Neuron (in vitro differentiated cells): Measurements from ENCODE around the gene ZNF600.
"Not testable (repeated sequence)": the region's sequence is repeated elsewhere in the genome, so short reads cannot be mapped to it uniquely, and the experiment has no call there.

Experiments used
- H2AFZ ChIP-seq: one replicate; pipeline ENCODE4 v1.6.1; 2013; ENCODE audit warnings: low read depth, mild to moderate bottlenecking, inconsistent platforms, low read length, moderate library complexity
- H3K27me3 ChIP-seq: one replicate; pipeline ENCODE4 v1.6.1; 2013; ENCODE audit warnings: low read length; ENCODE audit not compliant: insufficient read depth
- H3K36me3 ChIP-seq: one replicate; pipeline ENCODE4 v1.6.1; 2013; ENCODE audit warnings: low read length; ENCODE audit not compliant: insufficient read depth
- H3K4me1 ChIP-seq: one replicate; pipeline ENCODE4 v1.6.1; 2013; ENCODE audit warnings: low read length; ENCODE audit not compliant: insufficient read depth
- H3K4me3 ChIP-seq: 2 replicates; pipeline ENCODE4 v1.5.1; 2013; ENCODE audit warnings: mild to moderate bottlenecking, low read length, moderate library complexity
- H3K9me3 ChIP-seq: one replicate; pipeline ENCODE4 v1.6.1; 2013; ENCODE audit warnings: low read length

The ZNF600 gene

GRCh38 chr19:52734893-52735661, 51.5 kb downstream of the ZNF600 start, which contains the start of gene ZNF611:
TSS of gene ZNF611 (minus strand) at chr19:52735044. CDS start at chr19:52715894, 19,150 bp downstream.
- no peaks in the 10 kb centered on the region for H3K4me1 ChIP-seq
- no peaks in the 10 kb centered on the region for H3K36me3 ChIP-seq
- H3K27me3 ChIP-seq = no peaks in the 10 kb centered on the region
- peak within 1 kb of the TSS; percentile 94 for H2AFZ ChIP-seq
- peaks cover 9% of the 10 kb centered on the region for H3K9me3 ChIP-seq
- H3K4me3 ChIP-seq = peak within 1 kb of the TSS; percentile 95

- Histone ChIP-seq H3K36me3 (no peaks in the 10 kb centered on the region), H3K27me3 (no peaks in the 10 kb centered on the region), H3K9me3 (peaks cover 13% of the 10 kb centered on the region), H2AFZ (peak overlapping the region; percentile 94), H3K4me1 (no peaks in the 10 kb centered on the region), H3K4me3 (peak overlapping the region; percentile 95)
Observed at GRCh38 chr19:52734331-52734892, 52.2 kb downstream of the ZNF600 start.

DNA sequence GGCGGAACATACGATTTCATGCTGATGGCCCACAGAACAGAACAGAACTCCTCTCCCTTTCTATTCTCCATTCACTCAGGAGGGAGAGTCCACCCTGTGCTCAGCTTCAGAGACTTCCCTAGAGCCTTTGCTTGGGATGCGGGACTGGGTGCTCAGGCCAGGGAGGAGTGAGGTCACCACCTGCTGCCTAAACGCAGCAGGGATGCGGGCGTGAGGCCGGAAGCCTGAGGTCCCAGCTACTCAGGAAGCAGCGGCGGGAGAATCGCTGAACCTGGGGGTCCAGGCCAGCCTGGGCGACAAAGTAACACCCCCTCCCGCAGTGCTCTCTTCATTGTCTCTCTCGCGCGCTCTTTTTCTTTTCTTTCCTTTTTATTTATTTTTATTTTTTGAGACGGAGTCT, 60.5 kb downstream of the ZNF600 start:
- H3K4me3 ChIP-seq, H3K27me3 ChIP-seq, H2AFZ ChIP-seq, H3K4me1 ChIP-seq: not testable (repeated sequence)
- Histone ChIP-seq H3K36me3 (peaks cover 37% of the 10 kb centered on the region), H3K9me3 (peaks cover 23% of the 10 kb centered on the region)

- Histone ChIP-seq H3K36me3 (peaks cover 42% of the 10 kb centered on the region), H3K9me3 (peaks cover 24% of the 10 kb centered on the region), H3K4me1 (no peaks in the 10 kb centered on the region), H3K4me3 (no peak overlapping the region), H2AFZ (no peak overlapping the region), H3K27me3 (no peaks in the 10 kb centered on the region)
Observed at GRCh38 chr19:52725528-52725961, 61.0 kb downstream of the ZNF600 start.

DNA sequence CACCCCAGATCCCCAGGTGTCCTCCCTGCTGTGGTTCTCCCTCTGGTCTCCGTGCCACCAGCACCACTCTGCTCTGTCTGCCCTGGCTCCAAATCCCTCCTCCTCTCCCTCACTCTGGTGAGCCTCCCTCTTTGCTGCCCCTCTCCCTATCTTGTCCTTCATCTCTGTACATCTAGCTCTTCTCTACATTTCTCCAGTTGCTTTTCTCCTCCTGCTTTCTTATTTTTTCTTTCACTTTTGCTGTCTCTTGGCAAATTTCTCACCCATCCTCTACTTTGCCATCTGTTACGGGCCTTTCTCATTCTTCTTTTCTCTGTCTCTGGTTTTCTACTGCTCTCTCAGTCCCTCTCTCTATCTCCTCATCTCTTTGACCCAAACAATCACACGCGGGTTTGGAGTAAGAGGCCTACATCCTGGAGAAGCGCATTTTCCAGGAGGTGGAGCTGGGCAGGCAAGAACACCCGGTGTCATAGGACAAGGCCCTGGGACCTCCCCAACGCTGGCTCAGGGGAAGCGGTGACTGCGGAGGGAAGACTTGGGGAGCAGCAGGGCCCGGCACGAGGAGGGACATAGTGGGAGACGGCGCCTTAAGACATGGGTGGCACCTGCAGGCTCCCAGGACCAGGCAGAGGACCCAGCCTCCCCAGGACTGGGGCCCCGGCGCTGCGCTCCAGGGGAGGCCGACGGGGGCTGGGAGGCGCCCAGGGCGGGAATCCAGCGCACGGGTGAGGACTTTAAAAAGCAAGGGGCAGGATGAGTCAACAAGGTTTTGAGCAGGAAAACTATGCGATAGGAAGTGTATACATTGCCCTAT, 61.7 kb downstream of the ZNF600 start:
- H3K36me3 ChIP-seq = peaks cover 43% of the 10 kb centered on the region
- H3K4me1 ChIP-seq = no peaks in the 10 kb centered on the region
- H3K9me3 ChIP-seq = peaks cover 25% of the 10 kb centered on the region
- H2AFZ ChIP-seq = no peak overlapping the region
- no peaks in the 10 kb centered on the region for H3K27me3 ChIP-seq
- H3K4me3 ChIP-seq = no peak overlapping the region

GRCh38 chr19:52723907-52724598, 62.5 kb downstream of the ZNF600 start:
- not testable (repeated sequence) for H2AFZ ChIP-seq, H3K4me1 ChIP-seq, H3K27me3 ChIP-seq, H3K4me3 ChIP-seq
- Histone ChIP-seq H3K9me3 (peaks cover 23% of the 10 kb centered on the region), H3K36me3 (peaks cover 46% of the 10 kb centered on the region)

DNA sequence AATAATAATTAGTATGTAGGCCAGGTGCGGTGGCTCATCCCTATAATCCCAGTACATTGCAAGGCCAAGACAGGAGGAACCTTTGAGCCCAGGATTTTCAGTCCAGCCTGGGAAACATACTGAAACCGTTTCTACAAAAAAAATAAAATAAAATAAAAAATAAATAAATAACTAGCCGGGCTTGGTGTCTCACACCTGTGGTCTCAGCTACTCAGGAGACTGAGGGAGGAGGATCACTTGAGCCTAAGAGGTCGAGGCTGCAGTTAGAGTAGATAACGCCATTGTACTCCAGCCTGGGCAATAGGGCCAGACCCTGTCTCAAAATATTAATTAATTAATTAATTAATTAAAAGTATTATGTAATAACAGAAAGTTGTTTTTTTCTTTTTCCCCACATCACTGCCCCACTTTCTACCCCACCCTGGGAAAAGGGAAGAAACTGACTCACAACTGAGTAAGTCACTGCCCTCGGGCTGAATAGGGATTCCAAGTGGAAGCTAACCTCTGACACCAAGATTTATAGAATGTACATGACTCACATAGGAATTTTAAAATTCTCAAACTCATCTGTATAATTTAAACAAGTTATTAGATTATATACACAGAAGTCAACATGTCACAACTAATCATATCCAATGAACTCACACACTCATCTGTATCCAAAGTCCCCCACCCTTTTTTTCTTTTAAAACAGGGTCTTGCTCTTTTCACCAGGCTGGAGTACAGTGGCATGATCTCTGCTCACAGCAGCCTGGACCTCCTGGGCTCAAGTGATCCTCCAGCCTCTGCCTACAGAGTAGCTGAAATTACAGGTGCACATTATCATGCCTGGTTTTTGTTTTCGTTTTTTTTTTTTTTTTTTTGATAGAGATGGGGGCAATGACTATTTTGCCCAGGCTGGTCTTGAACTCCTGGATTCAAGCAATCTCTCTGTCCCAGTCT, 64.3 kb downstream of the ZNF600 start:
- peaks cover 36% of the 10 kb centered on the region for H3K36me3 ChIP-seq
- no peak overlapping the region for H3K4me3 ChIP-seq
- H2AFZ ChIP-seq = no peak overlapping the region
- no peaks in the 10 kb centered on the region for H3K4me1 ChIP-seq
- no peaks in the 10 kb centered on the region for H3K27me3 ChIP-seq
- peaks cover 23% of the 10 kb centered on the region for H3K9me3 ChIP-seq

- peaks cover 32% of the 10 kb centered on the region for H3K36me3 ChIP-seq
Observed at GRCh38 chr19:52720541-52720940, 66.0 kb downstream of the ZNF600 start.

DNA sequence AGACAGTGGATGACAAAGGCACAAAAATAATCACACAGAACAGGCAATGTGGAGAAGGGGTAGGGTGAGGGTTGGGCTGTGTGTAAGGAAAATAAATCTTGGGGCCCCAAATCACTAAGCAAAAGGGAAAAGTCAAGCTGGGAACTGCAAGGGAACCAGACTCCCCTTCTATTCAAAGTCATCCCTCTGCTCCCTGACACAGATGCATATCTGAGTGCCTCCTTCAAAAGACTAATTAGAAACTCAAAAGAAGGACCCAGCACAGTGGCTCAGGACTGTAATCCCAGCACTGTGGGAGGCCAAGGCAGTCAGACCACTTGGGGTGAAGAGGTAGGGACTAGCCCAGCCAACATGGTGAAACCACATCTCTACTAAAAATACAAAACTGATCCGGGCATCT, 70.1 kb downstream of the ZNF600 start:
- peaks cover 25% of the 10 kb centered on the region for H3K9me3 ChIP-seq
- H3K27me3 ChIP-seq = no peaks in the 10 kb centered on the region
- no peak overlapping the region for H3K4me3 ChIP-seq
- H2AFZ ChIP-seq = no peak overlapping the region
- H3K4me1 ChIP-seq = no peaks in the 10 kb centered on the region
- H3K36me3 ChIP-seq = peaks cover 51% of the 10 kb centered on the region

More at GRCh38 chr19:52720541-52720940, 66.0 kb downstream of the ZNF600 start:
- H3K27me3 ChIP-seq, H2AFZ ChIP-seq, H3K4me3 ChIP-seq, H3K4me1 ChIP-seq: not testable (repeated sequence)
- peaks cover 20% of the 10 kb centered on the region for H3K9me3 ChIP-seq

- H3K27me3 ChIP-seq, H3K4me3 ChIP-seq, H3K4me1 ChIP-seq, H2AFZ ChIP-seq: not testable (repeated sequence)
- H3K36me3 ChIP-seq = peaks cover 50% of the 10 kb centered on the region
- peaks cover 22% of the 10 kb centered on the region for H3K9me3 ChIP-seq
Observed at GRCh38 chr19:52715902-52716301, 70.7 kb downstream of the ZNF600 start.

DNA sequence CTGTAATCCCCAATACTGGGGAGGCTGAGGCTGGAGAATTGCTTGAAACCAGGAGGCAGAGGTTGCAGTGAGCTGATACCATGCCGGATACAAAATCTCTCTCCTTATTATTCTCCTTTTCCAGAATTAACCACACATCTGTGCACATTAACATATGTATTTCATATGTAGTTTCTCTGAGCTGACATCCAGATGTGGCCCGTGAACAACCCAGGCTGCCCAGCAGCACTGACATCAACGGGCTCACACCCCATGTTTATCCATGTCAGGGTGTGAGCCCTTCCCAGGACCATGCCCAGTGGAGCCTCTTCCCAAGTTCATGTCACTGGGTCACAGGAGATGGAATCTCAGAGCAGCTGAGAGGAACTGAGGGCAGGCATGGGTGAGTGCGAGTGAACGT, 71.3 kb downstream of the ZNF600 start:
- H3K9me3 ChIP-seq = peaks cover 19% of the 10 kb centered on the region
- not testable (repeated sequence) for H3K27me3 ChIP-seq, H2AFZ ChIP-seq, H3K4me3 ChIP-seq, H3K4me1 ChIP-seq
- peaks cover 51% of the 10 kb centered on the region for H3K36me3 ChIP-seq
